OCI-LY7 (cell line): ENCODE data around the gene SPRY2.

Experiments
- CTCF ChIP-seq: fragments of 200-600 bp; sonication (generic); conservative IDR thresholded peaks from 2 replicates; pipeline ENCODE4 v1.5.1; 2014; ENCODE audit warnings: mild to moderate bottlenecking, antibody characterized with exemption, low read length, moderate library complexity, mixed read lengths
- EZH2phosphoT487 ChIP-seq: fragments of 200-600 bp; sonication (generic); IDR thresholded peaks from 2 replicates; pipeline ENCODE4 v1.6.1; 2018; ENCODE audit warnings: low read depth, borderline replicate concordance, mild to moderate bottlenecking, mixed run types, antibody characterized with exemption, low read length, moderate library complexity, mixed read lengths

DNA sequence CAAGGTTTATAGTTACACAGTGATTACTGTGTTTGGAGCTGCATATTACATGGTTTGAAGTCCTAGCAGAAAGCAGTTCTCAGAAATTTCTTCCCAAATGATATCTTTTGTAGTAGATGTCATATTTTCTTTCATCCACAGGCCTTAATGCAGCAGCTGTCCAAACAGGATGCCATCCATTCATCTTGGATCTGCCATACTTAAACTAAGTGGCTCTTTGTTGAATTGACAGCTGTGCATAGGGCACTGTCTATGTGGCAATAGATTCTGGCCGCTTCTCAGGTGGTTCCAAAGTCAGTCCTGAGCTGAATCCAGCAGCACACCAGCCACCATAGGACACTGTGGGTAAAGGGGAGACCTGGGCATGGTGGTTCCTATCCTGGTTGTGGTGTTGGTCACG is 41.6 kb upstream of the SPRY2 start:
- TF ChIP-seq CTCF = no peak
- TF ChIP-seq EZH2phosphoT487 = no peak
